ENCODE measurements around the gene TNIP1.

Gene TNIP1

DNA sequence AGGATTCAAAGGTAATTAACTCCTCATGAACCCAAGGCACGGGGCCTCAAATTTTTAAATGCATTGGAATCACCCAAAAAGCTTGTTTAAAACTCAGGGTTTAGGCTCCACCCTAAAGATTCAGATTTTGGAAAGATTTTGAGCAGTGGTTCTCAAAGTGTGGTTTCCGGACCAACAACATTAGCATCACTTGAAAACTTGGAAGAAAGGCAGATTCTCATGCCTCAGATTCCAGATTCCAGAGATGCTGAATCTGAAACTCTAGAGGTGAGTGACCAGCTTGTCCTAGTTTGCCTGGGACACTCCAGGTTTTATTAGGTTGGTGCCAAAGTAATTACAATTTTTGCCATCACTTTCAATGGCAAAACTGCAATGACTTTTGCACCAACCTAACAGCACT is 24.7 kb upstream of the TNIP1 start:
- no peak for DNase-seq (ENCODE audit: low read depth)

DNA sequence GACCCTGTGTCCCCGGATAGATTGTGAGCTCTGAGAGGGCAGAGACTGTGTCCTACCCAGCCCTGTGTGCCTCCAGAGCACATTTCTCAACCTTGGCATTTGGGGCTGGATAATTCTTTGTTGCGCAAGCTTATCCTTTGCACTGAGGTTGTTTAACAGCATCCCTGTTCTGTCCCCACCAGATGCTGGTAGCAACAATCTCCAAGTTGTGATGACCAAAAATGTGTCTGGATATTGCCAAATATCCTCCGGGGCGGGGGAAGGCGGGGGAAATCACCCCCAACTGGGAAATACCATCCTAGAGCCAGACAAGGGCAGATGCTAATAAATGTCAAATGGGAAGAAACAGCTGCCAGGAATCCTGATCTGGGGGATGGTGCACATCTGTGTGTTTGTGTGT is 24.0 kb upstream of the TNIP1 start:
- no peak for DNase-seq (ENCODE audit: low read depth)

DNA sequence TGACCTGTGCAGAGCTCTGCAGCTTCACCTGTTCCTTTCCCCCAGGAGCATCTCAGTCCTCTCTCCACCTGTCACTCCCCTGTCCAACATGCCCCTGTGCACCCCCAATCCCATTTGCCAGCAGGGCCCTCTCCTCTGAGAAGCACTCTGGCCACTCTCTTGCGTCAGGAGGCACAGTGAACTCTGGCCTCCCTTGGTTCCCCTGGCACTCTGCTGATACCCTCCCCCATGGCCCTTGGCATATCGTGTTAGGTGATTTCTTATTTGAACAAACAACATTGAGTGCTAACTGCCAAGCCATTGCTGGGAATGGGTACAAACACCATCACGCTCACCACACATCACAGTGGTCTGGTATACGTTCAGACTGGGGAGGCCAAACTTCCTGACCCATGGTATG is 20.9 kb upstream of the TNIP1 start:
- no peak for DNase-seq (ENCODE audit: low read depth)

DNA sequence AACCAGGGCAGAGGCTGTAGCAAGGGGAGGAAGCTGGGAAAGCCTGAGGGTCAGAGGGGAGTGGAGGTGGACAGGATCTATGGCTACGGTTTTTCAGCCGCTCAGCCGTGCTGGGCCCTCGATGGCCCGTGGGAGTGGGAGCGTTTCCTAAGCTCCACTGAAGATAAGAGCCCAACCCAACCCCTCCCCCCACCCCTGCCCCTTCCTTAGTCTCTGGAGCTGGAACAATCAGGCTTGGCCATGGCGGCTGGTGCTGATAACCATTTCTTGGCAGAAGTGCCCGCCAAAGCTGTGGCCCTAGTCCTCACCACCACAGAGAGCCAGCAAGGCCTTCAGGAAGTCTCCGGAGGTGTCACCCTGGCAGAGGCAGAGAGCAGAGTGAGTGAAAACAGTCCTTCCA is 20.3 kb upstream of the TNIP1 start:
- no peak for DNase-seq (ENCODE audit: low read depth)

DNA sequence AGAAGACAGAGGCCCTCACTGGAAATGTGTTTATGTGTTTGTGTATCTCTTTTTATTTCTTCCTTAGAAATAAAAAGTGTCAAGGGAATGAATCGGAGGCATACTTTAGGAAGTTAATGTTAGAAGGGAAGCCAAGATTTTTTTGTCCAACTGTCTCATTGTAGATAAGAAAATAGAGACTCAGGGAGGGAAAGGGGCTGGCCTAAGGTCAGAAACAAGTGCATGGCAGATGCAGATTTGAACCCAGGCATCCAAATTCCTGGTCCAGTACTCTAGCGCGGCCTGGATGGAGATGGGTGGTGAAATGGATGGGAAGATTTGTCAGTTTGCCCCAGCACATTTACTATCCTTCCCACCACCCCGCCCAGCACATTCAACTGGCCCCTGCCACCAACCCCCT is 19.8 kb upstream of the TNIP1 start:
- DNase-seq (ENCODE audit: low read depth) = no peak

DNA sequence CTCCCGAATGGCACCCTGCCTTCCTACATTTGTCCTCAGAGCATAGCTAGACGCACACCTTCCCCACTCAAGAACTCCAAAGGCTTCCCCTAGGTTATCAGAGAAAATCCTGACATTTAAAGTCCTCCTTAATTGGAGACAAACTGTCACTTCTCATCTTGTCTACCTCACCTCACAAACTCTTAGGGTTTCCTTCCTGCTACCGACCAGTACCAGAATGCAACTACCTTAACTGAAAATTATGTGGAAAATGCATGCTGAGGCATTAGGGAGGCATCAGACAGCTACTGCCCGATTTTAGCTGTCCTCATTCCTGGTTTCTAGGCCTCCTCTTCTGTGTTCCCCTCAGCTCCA is 17.9 kb upstream of the TNIP1 start:
- no peak for DNase-seq (ENCODE audit: low read depth)

DNA sequence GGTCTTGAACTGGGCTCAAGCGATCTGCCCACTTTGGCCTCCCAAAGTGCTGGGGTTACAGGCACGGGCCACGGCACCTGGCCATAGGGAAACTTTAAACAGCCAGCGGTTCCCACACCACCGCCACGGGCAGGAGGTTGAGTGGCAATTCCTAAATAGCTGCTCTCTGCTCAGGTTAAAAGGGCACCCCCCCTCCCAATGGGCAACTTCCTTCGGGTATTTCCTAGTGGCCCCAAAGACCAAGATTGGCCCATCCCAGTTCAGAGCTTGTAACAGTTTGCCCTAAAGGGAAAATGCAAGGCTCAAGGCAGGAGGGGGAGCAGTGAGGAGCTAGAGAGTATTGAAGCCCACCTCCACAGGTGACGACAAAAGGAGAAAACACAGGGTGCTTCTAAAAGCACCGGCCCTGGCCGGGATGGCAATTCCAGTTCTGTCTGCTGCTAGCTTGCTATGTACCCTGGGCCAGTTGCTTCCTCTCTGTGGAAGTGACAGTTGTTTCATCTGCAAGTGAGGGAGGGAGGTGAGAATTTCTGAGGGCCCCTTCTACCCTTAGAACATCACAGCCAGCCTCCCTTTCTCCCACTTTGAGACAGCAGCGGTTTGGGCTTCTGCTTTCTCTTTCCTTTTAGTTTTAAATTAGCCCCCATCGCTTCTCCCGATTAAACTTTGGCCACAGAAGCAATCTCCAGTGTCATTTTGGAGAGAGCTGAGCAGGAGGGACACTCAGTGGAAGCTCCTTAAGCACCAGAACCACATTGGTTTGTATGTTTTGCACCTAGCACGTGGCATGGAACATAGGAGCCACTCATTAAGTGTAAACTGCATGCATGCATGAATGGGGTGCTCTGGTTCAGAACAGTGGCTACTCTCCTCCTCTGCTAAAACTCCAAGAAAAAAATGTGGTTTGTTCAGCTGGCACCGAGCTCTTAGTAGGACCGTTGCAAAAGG is 17.3 kb upstream of the TNIP1 start:
- no peak for DNase-seq (ENCODE audit: low read depth)

DNA sequence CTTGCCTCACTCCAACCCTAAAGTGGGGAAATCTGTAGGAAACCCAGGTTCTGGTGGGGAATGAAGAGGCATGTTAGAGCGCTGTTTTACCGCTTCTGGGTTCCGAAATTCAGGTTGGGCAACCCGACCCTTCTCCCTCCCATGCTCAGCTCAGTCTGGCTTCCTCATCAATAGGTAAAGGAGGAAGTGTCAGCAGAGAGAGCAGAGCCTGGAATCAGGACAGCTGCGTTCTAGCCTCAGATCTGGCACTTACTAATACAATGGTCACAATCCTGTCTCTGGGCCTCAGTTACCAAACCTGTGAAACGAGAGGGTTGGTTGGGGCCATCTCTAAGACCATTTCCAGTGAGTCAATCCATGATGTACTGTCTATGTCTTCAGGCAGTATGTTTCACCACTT is 16.2 kb upstream of the TNIP1 start:
- DNase-seq (ENCODE audit: low read depth) = no peak

DNA sequence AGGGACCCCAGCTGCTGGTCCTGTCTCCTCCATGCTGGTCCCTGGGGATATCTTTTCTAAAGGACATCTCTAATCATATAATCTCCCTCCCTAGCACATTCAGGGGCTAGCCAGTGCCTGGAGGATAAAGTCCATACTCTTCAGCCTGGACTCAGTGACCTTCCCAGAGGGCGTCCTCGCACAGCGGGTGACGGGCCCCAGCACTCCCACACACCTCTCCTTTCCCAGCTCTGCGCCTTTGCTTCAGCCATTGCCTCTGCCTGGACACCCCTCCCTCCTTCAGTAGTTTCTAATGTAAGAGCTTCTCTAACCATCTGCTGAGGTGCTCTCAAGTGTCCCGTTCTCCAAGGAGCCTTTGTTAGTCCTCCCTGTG is 15.2 kb upstream of the TNIP1 start:
- no peak for DNase-seq (ENCODE audit: low read depth)

DNA sequence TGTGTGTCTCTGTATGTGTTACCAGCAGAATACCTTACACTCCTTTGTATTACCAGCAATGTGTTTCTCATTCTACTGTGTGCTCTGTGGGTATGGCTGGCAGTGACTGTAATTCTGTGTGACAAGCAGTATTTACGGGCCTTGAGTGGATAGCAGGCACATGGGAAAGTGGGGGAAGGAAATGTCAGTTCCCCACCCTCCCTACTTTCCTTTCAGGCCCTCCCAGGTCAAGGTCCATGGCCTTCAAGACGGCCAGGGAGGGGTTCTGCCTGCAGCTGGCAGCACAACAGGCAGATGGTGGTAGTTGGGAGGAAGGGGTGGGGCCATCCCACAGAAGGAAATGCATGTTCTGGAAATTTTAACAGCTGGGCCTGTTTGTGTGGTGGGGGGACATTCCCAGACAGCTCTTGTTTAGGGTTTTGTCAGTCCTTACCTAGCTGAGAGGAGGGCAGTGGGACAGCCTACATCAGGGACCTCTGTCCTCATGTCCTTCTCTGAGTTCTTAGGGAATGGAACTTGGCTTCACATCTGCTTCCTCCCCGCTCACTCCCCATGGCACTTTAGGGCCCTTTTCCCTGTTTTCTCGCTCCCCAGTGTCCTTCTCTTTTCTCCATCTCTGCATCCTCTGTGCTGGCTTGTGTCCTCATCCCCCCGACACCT is 14.6 kb upstream of the TNIP1 start:
- no peak for DNase-seq (ENCODE audit: low read depth)

DNA sequence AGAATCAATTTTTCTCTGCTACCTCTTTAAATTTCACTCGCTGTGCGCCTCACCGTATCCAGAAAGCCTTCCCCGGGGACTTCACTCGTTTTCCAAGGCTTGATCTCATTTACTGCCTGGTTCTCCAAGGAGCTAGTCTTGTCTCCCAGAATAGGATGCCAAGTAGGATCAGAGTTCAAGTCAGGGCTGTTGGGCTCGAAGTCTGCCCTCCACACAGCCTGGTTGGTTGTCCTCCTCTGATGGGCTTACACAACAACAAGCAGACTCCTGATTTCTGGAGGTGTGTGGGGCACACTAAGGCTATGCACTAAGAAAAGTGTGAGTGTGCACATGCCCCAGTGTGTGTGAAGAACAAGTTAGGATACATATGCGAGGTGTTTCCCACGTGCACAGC is 14.0 kb upstream of the TNIP1 start:
- DNase-seq (ENCODE audit: low read depth) = no peak

DNA sequence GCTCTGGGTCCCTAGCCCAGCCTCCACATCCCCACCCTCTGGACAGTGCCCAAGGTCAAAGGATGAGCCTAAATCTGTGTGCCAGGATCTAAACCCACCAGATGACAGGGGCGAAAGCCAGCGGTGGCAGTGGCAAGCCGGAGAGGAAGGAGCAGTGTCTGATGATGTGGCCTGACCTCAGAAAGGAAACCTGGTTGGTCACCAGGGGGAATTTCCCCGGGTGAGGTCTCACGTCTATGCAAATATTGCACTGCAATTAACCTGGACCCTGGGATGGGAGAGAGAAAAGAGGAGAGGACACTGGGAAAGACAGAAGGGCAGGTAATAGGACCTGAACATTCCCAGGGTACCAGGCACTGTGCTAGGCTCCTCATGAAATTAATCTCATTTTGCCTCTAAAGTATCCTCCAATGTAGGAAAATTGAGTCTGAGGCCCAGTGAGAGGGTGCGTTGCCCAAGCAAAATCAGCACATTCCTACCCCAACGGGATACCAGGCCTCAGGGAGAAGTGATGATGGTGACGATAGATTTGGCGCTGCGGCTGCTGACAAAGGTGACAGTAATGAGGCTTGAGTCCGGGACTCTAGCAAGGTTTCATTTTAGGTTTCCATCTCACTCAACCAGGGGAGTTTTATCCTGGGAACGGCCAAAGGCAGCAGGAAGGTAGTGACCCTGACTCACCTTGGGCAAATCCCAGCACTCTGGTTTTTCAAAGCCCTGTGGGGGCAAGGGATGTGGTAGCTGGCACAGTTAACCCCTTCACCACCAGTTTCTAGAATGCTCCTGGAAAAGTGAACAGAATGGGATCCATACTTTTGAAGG is 13.4 kb upstream of the TNIP1 start:
- no peak for DNase-seq (ENCODE audit: low read depth)

DNA sequence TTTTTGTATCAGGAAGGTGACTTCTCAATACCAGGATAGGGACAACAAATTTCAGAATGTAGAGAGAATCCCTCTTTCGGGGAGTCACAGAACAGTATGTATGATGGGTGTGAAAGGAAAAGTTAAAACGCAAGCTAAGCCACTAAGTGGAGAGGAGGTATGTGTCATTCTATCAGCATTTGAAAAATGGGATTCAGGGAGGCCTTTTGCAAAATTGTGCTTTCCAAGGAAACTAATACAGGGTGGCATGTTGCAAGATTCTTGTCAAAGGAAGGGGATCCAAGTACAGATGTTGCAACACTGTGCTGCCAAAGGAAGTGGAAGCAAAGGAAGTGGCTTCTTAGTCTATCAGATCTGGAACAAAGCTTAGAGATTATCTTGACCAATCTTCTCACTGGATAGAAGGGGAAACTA is 12.6 kb upstream of the TNIP1 start:
- DNase-seq (ENCODE audit: low read depth) = no peak

DNA sequence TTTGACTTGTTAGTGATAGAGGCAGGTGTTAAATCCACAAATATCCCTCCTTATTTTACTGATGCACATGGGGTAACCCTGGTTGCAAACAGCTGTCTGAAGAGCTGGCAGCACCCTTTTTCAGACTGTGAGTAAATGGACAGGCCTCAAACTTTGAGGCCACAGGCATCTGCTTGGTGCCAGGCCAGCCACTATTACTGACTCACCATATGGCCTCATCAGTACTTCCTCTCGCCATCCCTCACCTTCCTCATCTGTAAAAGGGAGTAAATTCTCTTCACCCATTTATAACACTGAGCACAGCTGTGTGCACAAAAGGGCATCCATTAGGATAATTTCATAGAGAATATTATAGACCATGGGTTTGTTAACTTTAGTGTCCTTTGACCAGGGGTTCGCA is 11.9 kb upstream of the TNIP1 start:
- DNase-seq (ENCODE audit: low read depth) = no peak

DNA sequence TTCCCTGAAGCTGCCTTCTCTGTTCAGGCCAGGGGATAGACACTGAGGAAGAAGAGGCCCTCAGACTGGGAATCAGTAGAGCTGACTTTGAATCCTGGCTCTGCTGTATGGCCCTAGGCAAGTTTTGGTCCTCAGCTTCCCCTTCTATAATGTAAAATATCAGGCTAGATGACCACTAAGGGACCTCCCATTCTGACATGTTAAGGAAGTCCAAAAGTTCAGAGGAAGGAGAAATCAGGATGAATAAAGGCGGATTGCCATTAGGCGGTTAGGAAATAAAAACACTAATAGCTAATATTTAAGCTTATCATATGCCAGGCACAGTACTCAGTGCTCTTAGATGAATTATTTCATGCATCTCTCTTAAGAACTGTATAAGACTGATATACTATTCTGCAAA is 8.9 kb upstream of the TNIP1 start:
- DNase-seq (ENCODE audit: low read depth) = no peak

DNA sequence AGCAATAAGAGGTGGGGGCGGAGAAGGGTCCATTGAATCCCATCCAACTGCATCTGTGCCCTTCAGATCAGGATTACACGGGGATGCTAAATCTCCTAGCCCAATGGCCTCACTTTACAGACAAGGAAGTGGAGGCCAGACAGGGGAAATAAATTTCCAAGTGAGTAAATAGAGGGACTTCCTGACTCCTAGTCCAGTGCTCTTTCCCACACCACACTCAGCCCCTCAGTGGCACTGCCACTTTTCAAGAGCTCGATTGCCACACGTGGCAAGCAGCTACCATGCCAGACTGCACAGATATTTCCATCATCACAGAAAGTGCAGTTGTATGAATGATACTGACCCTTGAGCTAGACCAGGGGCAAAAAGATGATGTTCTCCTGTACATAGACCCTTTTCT is 8.2 kb upstream of the TNIP1 start:
- DNase-seq (ENCODE audit: low read depth) = no peak

DNA sequence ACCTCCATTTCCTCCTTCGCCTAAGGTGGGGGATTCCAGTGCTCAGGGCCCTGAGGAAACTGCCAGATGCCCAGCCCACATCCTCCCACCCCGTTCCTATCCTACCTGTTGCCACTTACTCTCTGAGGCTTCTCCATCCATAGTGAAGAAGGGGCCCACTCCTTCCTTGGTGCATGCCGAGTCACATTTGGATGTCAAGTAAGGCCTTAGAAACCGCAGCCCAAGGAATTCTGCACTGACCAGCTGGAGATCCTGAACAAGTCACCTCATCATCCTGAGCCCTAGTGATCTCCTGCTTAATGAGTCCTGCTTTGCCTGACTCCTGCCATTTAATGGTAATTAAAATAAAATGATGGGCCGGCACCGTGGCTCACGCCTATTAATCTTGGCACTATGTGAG is 6.7 kb upstream of the TNIP1 start:
- DNase-seq (ENCODE audit: low read depth) = no peak

DNA sequence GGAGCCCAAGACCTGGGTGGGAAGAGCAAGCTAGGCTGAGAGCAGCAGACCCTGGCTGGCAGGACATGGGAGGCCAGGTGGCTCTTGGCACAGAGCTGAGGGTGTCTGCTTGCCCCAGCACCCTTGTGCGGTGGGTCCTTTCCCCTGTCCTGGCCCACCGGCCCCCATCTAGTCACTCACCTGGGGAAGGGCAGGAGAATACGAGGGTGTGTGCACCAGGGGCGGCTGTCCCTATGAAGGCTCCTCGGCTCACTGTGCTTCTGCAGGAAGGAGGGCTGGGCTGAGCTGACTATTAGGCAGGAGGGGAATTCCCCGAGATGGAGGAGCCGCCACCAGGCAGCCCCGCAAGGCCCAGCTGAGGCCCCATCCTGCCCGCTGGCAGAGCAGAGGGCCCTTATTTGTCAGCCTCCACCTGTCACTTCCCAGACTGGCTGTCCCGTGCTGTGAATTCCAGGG is 6.1 kb upstream of the TNIP1 start:
- peak; percentile 58 for DNase-seq (ENCODE audit: low read depth)

DNA sequence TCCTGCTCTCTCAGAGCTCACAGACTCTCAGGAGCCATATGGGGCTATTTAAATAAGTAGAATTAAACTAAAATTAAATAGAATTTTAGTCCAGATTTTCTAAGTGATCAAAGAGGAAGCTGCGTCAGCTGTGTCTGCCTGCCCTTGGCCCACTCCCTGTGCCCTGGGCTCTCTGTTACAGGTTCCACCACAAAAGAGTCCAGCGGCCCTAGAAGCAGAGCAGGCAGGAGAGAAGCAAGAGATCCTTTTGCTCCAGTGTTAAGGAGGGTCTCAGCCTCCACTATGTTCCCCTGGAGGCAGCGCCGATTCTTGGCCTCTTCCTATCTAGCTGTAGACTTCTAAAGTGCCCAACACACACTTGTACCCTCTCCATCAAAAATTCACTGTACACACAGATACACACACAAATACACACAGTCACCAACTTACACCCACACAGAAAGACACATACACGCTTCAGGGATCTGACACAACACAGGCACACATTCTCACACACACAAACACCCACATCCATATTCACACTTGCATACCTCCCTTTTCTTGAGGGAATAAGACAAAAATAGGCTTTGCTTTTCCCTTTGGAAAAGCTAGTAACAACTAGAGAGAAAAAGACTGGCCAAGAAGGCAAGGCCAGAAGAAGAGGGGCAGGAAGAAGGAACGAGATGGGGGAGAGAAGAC is 5.5 kb upstream of the TNIP1 start:
- no peak for DNase-seq (ENCODE audit: low read depth)

DNA sequence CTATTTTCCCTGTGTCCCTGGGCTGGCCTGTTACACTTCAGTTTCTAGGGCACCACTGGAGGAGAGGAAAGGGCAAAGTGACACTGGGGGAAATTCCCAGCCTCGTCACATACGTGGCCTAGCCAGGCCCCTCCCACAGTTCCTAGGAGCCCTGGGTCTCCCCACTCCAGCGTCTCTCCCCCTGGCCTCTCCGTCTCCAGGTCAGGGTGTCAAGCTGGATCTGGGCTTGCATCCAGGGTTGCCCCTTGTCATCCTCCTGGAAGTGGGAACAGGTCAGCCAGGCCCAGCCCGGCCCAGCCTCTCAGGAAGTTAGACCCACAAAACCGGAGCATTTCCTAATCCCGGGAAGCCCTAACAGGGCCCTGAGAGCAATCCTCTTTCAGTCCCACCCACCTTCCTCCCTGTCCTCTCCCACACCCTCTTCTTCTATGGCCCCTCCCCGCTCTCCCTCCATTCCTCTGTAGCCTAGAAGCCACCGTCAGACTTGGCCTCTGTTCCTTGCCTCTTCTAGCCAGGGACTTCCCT is 4.7 kb upstream of the TNIP1 start:
- peak; percentile 49 for DNase-seq (ENCODE audit: low read depth)

DNA sequence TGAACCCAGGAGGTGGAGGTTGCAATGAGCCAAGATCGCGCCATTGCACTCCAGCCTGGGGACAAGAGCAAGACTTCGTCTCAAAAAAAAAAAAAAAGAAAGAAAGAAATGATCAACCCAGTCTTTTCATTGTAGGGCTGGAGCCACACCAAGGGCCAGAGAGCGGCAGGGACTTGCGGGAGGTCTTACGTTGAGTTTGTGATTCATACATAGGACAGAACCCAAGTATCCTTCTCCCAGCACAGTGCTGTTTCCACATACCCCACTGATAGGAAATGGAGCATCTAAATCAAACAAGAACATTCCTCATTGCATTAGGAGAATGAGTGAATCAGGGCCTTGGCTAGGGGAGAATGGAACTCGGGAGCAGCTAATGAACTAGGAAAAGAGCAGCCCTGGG is 3.5 kb upstream of the TNIP1 start:
- DNase-seq (ENCODE audit: low read depth) = no peak
